NB4 (cell line): ENCODE results near the gene PIP5K1A.

Source experiments
- CTCF ChIP-seq: IDR thresholded peaks from one replicate; pipeline ENCODE4 v1.5.1; 2012; ENCODE audit warnings: low read depth, low read length
- MAX ChIP-seq: IDR thresholded peaks from 2 replicates; pipeline ENCODE4 v1.6.1; 2011; ENCODE audit warnings: low read depth, low read length
- MYC ChIP-seq: IDR thresholded peaks from 2 replicates; pipeline ENCODE4 v1.6.1; 2011; ENCODE audit warnings: low read depth, low read length
- POLR2A ChIP-seq: IDR thresholded peaks from 2 replicates; pipeline ENCODE4 v1.6.1; 2011; ENCODE audit warnings: mild to moderate bottlenecking; ENCODE audit not compliant: insufficient read length; ENCODE audit errors: extremely low read depth

- no peak for TF ChIP-seq POLR2A
- TF ChIP-seq CTCF: no peak
- TF ChIP-seq MYC: no peak
- TF ChIP-seq MAX: no peak
Observed at GRCh38 chr1:151277249-151277648, 78.9 kb downstream of the PIP5K1A start.
